ENCODE measurements around the gene PACS1. TPM values are rescaled to one million over a fixed set of nuclear protein-coding genes. Genes with fewer than 3 reads are reported as not detected.

Gene PACS1
- polyA plus RNA-seq, 1 donor (not counting 4 experiments of a cell fraction or from before 2014, with no cell fraction given): 14.9 TPM

GRCh38 chr11:66133216-66133775 lies 63.2 kb downstream of the PACS1 start:
- H3K4me1 ChIP-seq (ENCODE audit: control insufficient read depth, extremely low read depth, insufficient read depth, low read length): no peaks in the 10 kb centered on the region
- H3K27ac ChIP-seq (ENCODE audit: control insufficient read depth, insufficient read depth, low read length): no peak overlapping the region
- peaks cover 23% of the 10 kb centered on the region for H3K79me2 ChIP-seq (ENCODE audit: control insufficient read depth, insufficient read depth, low read length)
- DNase-seq (ENCODE audit: low read depth, low spot score): no peak
- no peak overlapping the region for H2AFZ ChIP-seq (ENCODE audit: control insufficient read depth, low read length)
- H3K9me1 ChIP-seq (ENCODE audit: control insufficient read depth, extremely low read depth, insufficient read depth, low read length): no peaks in the 10 kb centered on the region
- peak overlapping the region; percentile 13 for H3K9ac ChIP-seq (ENCODE audit: control insufficient read depth, extremely low read depth, insufficient read depth, low read length)
- TF ChIP-seq CTCF (optimal IDR thresholded peaks at IDR 0.05 in 1 of 3, IDR thresholded peaks at IDR 0.05 in 1 of 3, conservative IDR thresholded peaks at IDR 0.05 in 1 of 3; ENCODE audit: extremely low read depth in 1 of 3, insufficient read depth in 2 of 3, low read length in 3 of 3): no peak
- no peak for TF ChIP-seq EZH2 (IDR thresholded peaks at IDR 0.05; ENCODE audit: low read length)
- dilution Hi-C loops (cut with MboI; ENCODE audit: extremely low pct_ligation_motif_present, low sequenced_read_pairs): no loop called here
- H3K27me3 ChIP-seq (ENCODE audit: control insufficient read depth, extremely low read depth, insufficient read depth, low read length): no peaks in the 10 kb centered on the region
- no peaks in the 10 kb centered on the region for H4K20me1 ChIP-seq (ENCODE audit: control insufficient read depth, extremely low read depth, insufficient read depth, low read length)
- H3K9me3 ChIP-seq (ENCODE audit: control insufficient read depth, low read depth, low read length): no peaks in the 10 kb centered on the region
- no peak overlapping the region for H3K4me3 ChIP-seq (ENCODE audit: control insufficient read depth in 2 of 3, extremely low read depth in 1 of 3, insufficient read depth in 2 of 3, low read depth in 1 of 3, low read length in 3 of 3)
- H3K36me3 ChIP-seq (ENCODE audit: control insufficient read depth in 2 of 2, extremely low read depth in 1 of 2, insufficient read depth in 2 of 2, low read length in 2 of 2): no peaks in the 10 kb centered on the region
- no peak overlapping the region for H3K4me2 ChIP-seq (ENCODE audit: control insufficient read depth, extremely low read depth, insufficient read depth, low read depth, low read length)
- FAIRE-seq: no peak

GRCh38 chr11:66136752-66137123 lies 66.7 kb downstream of the PACS1 start:
- H3K9ac ChIP-seq (ENCODE audit: control insufficient read depth, extremely low read depth, insufficient read depth, low read length): no peak overlapping the region
- H3K36me3 ChIP-seq (ENCODE audit: control insufficient read depth in 2 of 2, extremely low read depth in 1 of 2, insufficient read depth in 2 of 2, low read length in 2 of 2): no peaks in the 10 kb centered on the region
- no peak overlapping the region for H2AFZ ChIP-seq (ENCODE audit: control insufficient read depth, low read length)
- H4K20me1 ChIP-seq (ENCODE audit: control insufficient read depth, extremely low read depth, insufficient read depth, low read length): no peaks in the 10 kb centered on the region
- no peaks in the 10 kb centered on the region for H3K4me1 ChIP-seq (ENCODE audit: control insufficient read depth, extremely low read depth, insufficient read depth, low read length)
- FAIRE-seq (no peak), DNase-seq (ENCODE audit: low read depth, low spot score) (no peak)
- no peaks in the 10 kb centered on the region for H3K9me3 ChIP-seq (ENCODE audit: control insufficient read depth, low read depth, low read length)
- TF ChIP-seq EZH2 (IDR thresholded peaks at IDR 0.05; ENCODE audit: low read length): no peak
- TF ChIP-seq CTCF (optimal IDR thresholded peaks at IDR 0.05 in 1 of 3, IDR thresholded peaks at IDR 0.05 in 1 of 3, conservative IDR thresholded peaks at IDR 0.05 in 1 of 3; ENCODE audit: extremely low read depth in 1 of 3, insufficient read depth in 2 of 3, low read length in 3 of 3): no peak
- H3K27me3 ChIP-seq (ENCODE audit: control insufficient read depth, extremely low read depth, insufficient read depth, low read length): no peaks in the 10 kb centered on the region
- H3K4me3 ChIP-seq (ENCODE audit: control insufficient read depth in 2 of 3, extremely low read depth in 1 of 3, insufficient read depth in 2 of 3, low read depth in 1 of 3, low read length in 3 of 3): no peak overlapping the region
- no peak overlapping the region for H3K4me2 ChIP-seq (ENCODE audit: control insufficient read depth, extremely low read depth, insufficient read depth, low read depth, low read length)
- dilution Hi-C loops (cut with MboI; ENCODE audit: extremely low pct_ligation_motif_present, low sequenced_read_pairs): no loop called here
- no peak overlapping the region for H3K27ac ChIP-seq (ENCODE audit: control insufficient read depth, insufficient read depth, low read length)
- peaks cover 10% of the 10 kb centered on the region for H3K79me2 ChIP-seq (ENCODE audit: control insufficient read depth, insufficient read depth, low read length)
- no peaks in the 10 kb centered on the region for H3K9me1 ChIP-seq (ENCODE audit: control insufficient read depth, extremely low read depth, insufficient read depth, low read length)
